Measurements from ENCODE around the gene CDH26.

GRCh38 chr20:60053818-60054190, 95.6 kb downstream of the CDH26 start:
- TF ChIP-seq POLR2AphosphoS5 (IDR thresholded peaks at IDR 0.05; ENCODE audit: borderline replicate concordance, low read depth, low read length) (no peak), EZH2 (IDR thresholded peaks at IDR 0.05) (no peak)
